Skin of body (tissue), 2 donors: Measurements from ENCODE around the gene HIVEP3. TPM values are rescaled to one million over a fixed set of nuclear protein-coding genes. Genes with fewer than 3 reads are reported as not detected.

Source experiments
- DNase-seq: peaks from one replicate; lab custom pipeline; 2025; lab: John Stamatoyannopoulos, UW
- total RNA-seq: library from RNA; depleted of rRNA; stranded (reverse); fragments of >200 nt; gene quantifications from one replicate; pipeline ENCODE4 v1.2.3, GENCODE V29; 2014

Gene HIVEP3
- total RNA-seq, 1 donor from 2014 or later = 3.3 TPM

DNA sequence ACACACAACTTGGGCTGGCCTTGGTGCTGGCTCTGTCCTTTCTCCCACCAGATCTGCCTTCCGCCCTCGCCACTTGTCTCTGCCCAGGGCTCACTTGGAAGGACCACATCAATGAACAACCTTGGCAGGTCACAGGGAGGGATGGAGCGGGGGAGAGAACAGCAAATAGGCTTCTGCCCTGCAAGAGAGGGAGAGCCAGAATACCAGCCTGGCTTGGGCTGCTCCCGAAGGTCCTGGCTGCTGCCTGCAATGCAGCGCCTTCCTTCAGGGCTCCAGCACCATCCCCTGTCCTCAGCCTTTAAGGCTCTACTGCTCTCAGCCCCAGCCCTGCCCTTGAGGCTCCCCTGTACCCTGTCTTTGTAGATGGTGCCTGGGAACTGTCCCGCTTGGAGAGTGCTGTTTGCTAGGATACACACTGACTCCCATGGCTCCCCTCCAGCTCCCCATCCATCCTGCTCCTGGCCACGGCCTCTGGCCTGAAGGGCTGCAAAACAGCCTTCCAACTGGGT lies 43.8 kb downstream of the HIVEP3 start:
- DNase-seq = no peak

DNA sequence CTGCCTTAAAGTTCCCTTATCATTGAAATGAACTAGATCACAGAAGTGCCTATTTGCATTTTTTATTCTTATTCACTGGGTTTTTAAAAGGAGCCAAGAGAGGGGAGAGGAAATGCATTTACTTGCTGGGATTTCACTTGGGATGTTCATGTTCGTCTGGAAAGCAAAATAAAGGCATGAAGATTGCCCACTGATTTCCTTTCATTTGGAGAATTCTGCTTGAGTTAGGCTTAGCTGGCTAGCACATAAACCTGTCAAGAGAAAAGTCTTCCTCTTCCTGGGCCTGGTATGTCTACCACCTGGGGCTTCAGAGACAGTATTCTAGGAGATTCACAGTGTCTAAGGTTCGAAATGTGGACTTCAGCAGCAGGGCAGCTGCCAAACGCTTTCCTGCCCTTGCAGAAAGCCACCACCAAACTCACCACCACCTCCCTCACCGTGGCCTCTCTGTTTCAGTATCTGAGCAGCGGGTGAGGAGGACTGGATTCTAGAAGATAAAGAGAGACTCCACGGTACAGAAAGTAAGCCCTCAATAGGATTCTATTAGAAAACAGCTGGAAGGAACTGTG lies 44.5 kb downstream of the HIVEP3 start:
- no peak for DNase-seq

GRCh38 chr1:41872074-41872473 lies 46.6 kb downstream of the HIVEP3 start:
- DNase-seq = no peak

- DNase-seq = no peak
Observed at GRCh38 chr1:41870076-41870562, 48.6 kb downstream of the HIVEP3 start.

GRCh38 chr1:41868241-41868998 lies 50.3 kb downstream of the HIVEP3 start:
- no peak for DNase-seq

DNA sequence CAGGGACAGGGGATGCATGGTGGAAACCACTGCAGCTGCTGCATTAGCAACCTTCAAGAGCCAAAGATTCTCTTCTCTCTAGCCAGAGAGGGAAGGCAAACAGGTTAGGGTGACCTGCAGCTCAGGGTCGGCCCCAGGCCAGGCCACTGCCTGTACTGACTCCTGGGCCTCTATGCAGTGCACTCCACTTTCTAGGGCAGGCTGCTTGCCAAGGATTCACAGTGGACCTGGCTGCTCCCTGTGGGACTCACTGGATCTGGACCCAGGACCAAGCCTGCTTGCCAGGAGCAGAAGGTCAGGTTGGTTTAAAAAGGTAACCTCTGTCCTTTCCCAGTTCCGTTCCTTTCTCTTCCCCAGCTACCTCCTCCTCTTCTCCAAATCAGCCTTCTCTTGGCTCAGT lies 52.4 kb downstream of the HIVEP3 start:
- no peak for DNase-seq

GRCh38 chr1:41864471-41865040 lies 54.2 kb downstream of the HIVEP3 start:
- no peak for DNase-seq

GRCh38 chr1:41863718-41864117 lies 55.0 kb downstream of the HIVEP3 start:
- DNase-seq = no peak

DNA sequence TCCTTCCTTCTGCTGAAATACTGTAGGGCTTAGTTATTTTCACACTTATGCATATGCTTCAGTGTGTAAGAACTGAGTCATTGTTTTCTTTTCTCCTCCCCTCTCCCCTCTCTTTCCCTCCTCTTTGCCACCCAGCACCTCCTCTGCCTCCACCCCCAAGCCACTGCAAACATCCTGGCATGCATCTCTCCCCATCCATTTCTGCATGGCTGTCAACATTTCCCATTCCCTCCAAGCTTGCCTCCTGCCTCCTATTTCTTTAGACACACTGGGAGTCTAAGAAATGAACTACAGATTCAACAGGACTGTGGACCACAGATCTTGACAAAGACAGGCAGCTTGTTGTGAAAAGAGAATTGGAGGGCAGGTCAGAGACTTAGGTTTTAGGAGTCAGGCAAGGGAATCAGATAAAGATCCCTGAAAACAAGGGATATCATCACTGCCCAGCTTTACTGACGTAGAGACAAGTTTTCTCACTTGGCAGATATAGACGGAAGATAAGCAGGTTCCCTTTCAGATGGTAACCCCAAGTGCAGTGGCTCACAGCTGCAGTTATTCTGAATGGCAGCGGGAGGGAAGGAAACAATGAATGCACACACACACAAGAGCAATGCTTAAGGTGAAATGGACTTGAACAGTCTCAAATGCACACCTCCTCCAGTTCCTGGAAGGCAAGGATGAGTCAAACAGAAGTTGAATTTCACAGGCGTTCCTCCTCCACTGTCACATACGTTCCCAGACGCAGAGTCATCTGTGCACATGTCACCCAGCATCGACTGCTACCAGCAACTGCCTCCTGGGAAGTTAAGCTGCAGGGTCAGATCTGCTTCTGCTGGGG lies 56.1 kb downstream of the HIVEP3 start:
- DNase-seq = no peak

- DNase-seq = no peak
Observed at GRCh38 chr1:41861535-41862383, 57.0 kb downstream of the HIVEP3 start.

GRCh38 chr1:41860771-41861170 lies 58.0 kb downstream of the HIVEP3 start:
- no peak for DNase-seq

GRCh38 chr1:41860214-41860613 lies 58.5 kb downstream of the HIVEP3 start:
- DNase-seq = no peak

GRCh38 chr1:41859686-41860085 lies 59.0 kb downstream of the HIVEP3 start:
- no peak for DNase-seq

DNA sequence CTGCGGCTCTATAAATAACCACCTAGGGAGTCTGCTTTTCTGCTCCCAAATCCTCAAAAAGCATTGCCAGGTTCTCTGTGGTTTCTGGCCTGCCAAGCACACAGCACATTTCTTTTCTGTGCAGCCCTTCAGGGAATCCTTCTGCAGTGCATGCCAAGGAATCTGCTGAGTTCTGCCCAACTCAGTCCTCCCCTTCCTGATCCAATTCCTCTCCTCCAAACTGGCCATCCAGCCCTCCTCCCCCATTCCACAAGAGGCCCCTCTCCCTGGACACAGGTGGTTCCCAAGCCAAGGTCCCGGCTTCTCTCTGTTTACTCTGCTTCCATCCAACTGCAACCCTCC lies 61.8 kb downstream of the HIVEP3 start:
- DNase-seq = no peak

DNA sequence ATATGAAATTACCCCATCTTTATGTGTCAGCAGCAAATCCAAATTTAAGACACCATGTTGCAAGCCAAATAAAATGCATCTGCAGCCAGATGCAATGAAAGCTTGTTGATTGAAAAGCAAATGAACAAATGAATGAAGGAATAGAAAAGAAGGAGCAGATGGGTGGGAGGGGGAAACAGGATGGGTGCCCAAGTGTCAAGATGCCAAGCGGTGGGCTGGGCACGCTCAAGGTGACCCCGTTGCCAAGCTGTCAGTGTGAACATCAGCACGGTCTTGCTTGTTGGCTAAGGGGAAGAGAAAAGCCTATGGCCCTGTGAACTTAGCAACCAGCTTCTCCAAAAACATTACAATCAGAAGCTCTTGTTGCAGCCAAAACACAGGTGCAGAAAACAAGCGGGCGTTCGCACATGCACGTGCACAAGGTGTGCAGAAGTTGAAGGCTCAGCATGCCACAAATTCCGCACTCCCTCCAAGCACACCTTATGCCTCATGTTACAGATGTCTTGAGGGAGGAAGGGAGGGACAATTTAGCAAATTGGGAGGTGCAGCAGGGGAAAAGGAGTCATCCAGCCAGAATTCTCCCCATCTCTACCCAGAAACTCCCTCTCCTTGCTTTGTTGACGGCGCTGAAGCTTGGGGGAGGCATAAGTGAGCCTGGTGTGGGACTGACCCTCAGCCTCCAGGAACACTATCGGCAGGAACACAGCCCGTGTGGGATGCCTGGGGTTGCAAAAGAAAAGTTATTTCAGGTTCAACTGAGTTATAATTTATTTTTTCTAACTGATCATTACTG lies 62.4 kb downstream of the HIVEP3 start:
- no peak for DNase-seq

DNA sequence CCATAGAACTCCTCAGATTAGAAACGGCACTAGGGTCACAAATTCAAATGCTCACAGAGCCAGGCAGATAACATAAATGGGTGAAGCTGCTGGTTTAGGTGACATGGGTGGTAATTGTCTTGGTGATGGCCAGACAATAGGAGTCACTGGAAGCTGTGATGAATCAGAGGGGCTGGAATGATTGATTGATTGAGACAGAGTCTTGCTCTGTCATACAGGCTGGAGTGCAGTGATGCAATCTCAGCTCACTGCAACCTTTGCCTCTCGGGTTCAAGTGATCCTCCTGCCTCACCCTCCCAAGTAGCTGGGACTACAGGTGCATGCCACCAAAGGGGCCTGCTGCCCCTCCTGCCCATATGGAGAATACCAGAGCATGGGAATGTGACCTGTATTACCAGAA lies 63.0 kb downstream of the HIVEP3 start:
- DNase-seq = no peak

- DNase-seq = no peak
Observed at GRCh38 chr1:41853907-41854306, 64.8 kb downstream of the HIVEP3 start.

DNA sequence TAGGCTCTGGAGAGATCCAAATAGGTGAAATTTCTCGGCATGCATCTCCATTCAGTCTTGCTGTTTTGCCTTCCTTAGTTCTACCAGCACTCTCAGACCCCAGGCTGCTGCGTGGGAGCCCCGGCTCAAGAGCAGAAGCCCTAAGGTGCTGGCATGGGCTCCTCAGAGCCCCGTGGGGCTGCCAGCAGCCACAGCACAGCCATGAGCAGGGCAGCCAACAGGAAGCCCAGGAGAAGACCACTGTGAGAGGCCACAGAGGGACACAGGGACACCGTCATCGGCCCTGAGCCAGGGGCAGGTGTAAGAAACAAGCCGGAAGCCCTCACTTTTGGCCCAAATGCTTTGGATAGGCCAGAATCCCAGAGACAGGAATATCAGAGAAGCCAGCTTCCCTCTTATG lies 66.6 kb downstream of the HIVEP3 start:
- DNase-seq = no peak

DNA sequence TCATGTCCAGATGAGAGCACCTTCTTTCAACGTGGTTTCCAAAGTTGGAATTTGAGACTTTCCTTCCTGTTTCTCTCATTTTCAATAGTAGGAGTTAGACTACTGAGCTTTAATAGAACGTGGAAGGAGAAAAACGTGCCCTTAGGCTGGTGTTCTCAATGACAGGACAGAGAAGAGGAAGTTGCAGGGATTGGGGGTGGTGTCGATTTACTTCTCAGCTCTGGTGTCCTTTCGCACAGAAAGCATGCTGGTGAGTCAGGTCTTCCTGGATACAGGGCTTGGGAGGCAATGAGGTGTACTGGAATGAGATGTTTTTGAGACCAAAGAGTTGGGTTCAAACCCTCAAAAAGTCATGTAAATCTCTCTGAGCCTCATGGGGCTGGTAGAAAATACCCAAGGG lies 67.1 kb downstream of the HIVEP3 start:
- no peak for DNase-seq

DNA sequence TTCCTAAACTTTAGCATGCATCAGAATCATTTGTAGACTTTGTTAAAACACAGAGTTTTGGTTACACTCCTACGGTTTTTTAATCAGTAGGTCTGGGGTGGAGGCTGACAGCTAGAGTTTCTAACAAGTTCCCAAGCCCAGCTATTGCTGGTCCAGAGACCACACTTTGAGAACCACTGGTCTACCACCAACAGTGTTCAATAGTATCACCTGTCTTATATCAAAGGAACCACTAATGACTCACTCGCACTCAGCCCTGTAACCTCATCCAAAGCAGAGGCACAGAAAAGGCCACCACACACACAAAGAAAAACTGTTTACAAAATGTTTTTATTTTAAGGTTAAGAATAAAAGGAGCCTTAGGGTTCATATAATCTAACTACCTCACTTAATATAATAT lies 68.7 kb downstream of the HIVEP3 start:
- no peak for DNase-seq
